ELR (cell line): ENCODE results near the gene GNL3L.
A peak's percentile ranks its signal among the peaks of the same experiment; 100 is the strongest.
"Not testable (repeated sequence)": the region's sequence is repeated elsewhere in the genome, so short reads cannot be mapped to it uniquely, and the experiment has no call there.

Experiments used
- DNase-seq: peaks from one replicate; pipeline ENCODE4 v3.0.0-alpha.2; 2015; ENCODE audit warnings: low read depth

GNL3L gene

GRCh38 chrX:54560411-54560810 lies 30.4 kb downstream of the GNL3L start:
- peak; percentile 50 for DNase-seq

- DNase-seq = no peak
Measured at GRCh38 chrX:54561622-54562021, 31.6 kb downstream of the GNL3L start.

GRCh38 chrX:54564936-54565335 lies 34.9 kb downstream of the GNL3L start:
- peak; percentile 39 for DNase-seq

GRCh38 chrX:54570332-54570731 lies 40.3 kb downstream of the GNL3L start:
- DNase-seq = no peak

- not testable (repeated sequence) for DNase-seq
Measured at GRCh38 chrX:54572641-54573040, 42.6 kb downstream of the GNL3L start.

GRCh38 chrX:54597728-54598127 lies 67.7 kb downstream of the GNL3L start:
- no peak for DNase-seq

- no peak for DNase-seq
Measured at GRCh38 chrX:54602563-54602962, 72.5 kb downstream of the GNL3L start.
